Smooth muscle cell of the coronary artery (primary cell): ENCODE measurements around the gene SEC16A. TPM values are rescaled to one million over a fixed set of nuclear protein-coding genes. Genes with fewer than 3 reads are reported as not detected.

Experiments
- total RNA-seq: library from RNA; depleted of rRNA; stranded (reverse); fragments of >200 nt; gene quantifications from 2 replicates; pipeline ENCODE4 v1.2.3, GENCODE V29; 2014; ENCODE audit warnings: low replicate concordance

The SEC16A gene
- 7.0 and 17.8 TPM in 2 replicates for total RNA-seq

GRCh38 chr9:136482793-136483588, at the start of gene SEC16A:
Gene SEC16A (minus strand): TSS chr9:136483040. CDS start chr9:136477615, 5,425 bp downstream.

GRCh38 chr9:136439481-136440408, 43.1 kb downstream of the SEC16A start, which contains the start of gene INPP5E:
Gene INPP5E (minus strand): TSS chr9:136439845. CDS start chr9:136439419, 426 bp downstream.

GRCh38 chr9:136410500-136411287, 72.1 kb downstream of the SEC16A start, which contains the start of the genes ENTR1 and PMPCA:
Gene ENTR1 (minus strand): TSS chr9:136410614. CDS start chr9:136410397, 217 bp downstream.
Gene PMPCA (plus strand): TSS chr9:136410658. CDS start chr9:136410669, 11 bp downstream.

GRCh38 chr9:136400038-136400834, 82.6 kb downstream of the SEC16A start, which contains the start of gene SNAPC4:
Gene SNAPC4 (minus strand): TSS chr9:136400170. CDS start chr9:136398428, 1,742 bp downstream.

Other genes starting within 250 kb of the SEC16A start
- 3.3 and 7.9 TPM in 2 replicates for gene QSOX2, start 237.2 kb downstream of the SEC16A start, total RNA-seq
- gene CCDC187, start 178.9 kb downstream of the SEC16A start, total RNA-seq: under 0.01 TPM in 1 of 2 replicates, not detected in the other
- 33.7 and 35.2 TPM in 2 replicates for gene GPSM1, start 155.5 kb downstream of the SEC16A start, total RNA-seq
- 5.0 and 10.4 TPM in 2 replicates for gene DNLZ, start 119.3 kb downstream of the SEC16A start, total RNA-seq
- gene CARD9, start 109.4 kb downstream of the SEC16A start, total RNA-seq: 0.53 and 0.59 TPM in 2 replicates
- gene SNAPC4, start 82.9 kb downstream of the SEC16A start, total RNA-seq: 2.7 and 4.9 TPM in 2 replicates
- 17.3 and 28.6 TPM in 2 replicates for gene ENTR1, start 72.4 kb downstream of the SEC16A start, total RNA-seq
- gene PMPCA, start 72.4 kb downstream of the SEC16A start, total RNA-seq: 29.3 and 46.5 TPM in 2 replicates
- 2.9 and 3.8 TPM in 2 replicates for gene INPP5E, start 43.2 kb downstream of the SEC16A start, total RNA-seq
- 11.8 and 12.8 TPM in 2 replicates for gene NOTCH1, start 63.0 kb upstream of the SEC16A start, total RNA-seq
- gene EGFL7, start 179.9 kb upstream of the SEC16A start, total RNA-seq: 16.5 and 38.5 TPM in 2 replicates
- 32.1 and 44.6 TPM in 2 replicates for gene AGPAT2, start 204.4 kb upstream of the SEC16A start, total RNA-seq
- 1.1 and 16.6 TPM in 2 replicates for gene DIPK1B, start 229.5 kb upstream of the SEC16A start, total RNA-seq